Liver (tissue), 9 donors: ENCODE data around the gene TSPAN13. TPM values are rescaled to one million over a fixed set of nuclear protein-coding genes. Genes with fewer than 3 reads are reported as not detected.

ENCODE experiments used
- DNase-seq: peaks from one replicate; pipeline ENCODE4 v3.0.0-alpha.2; 2017; ENCODE audit warnings: low spot score
- H3K27ac ChIP-seq, 2 donors: one replicate each; pipeline ENCODE4 v1.7.0; 2013; ENCODE audit warnings: inconsistent platforms in 2 of 2, low read length in 2 of 2, control low read depth in 1 of 2, low read depth in 1 of 2, mild to moderate bottlenecking in 1 of 2
- H3K27me3 ChIP-seq, 4 donors: one replicate each; pipeline versions ENCODE4 v1.6.1 to v1.7.0; 2013; ENCODE audit warnings: low read length in 3 of 4, inconsistent platforms in 1 of 4, mild to moderate bottlenecking in 1 of 4, moderate library complexity in 1 of 4; ENCODE audit not compliant: control insufficient read depth in 4 of 4, insufficient read depth in 4 of 4
- H3K36me3 ChIP-seq, 4 donors: one replicate each; pipeline versions ENCODE4 v1.6.1 to v1.7.0; 2013; ENCODE audit warnings: low read length in 3 of 4, mild to moderate bottlenecking in 3 of 4, low read depth in 1 of 4, moderate library complexity in 1 of 4; ENCODE audit not compliant: control insufficient read depth in 4 of 4, insufficient read depth in 3 of 4
- H3K4me1 ChIP-seq, 4 donors: one replicate each; pipeline versions ENCODE4 v1.6.1 to v1.7.0; 2013; ENCODE audit warnings: low read length in 3 of 4, mild to moderate bottlenecking in 3 of 4, moderate library complexity in 1 of 4; ENCODE audit not compliant: control insufficient read depth in 4 of 4, insufficient read depth in 4 of 4
- H3K4me3 ChIP-seq, 3 donors: one replicate each; pipeline versions ENCODE4 v1.6.1 to v1.7.0; 2013; ENCODE audit warnings: low read length in 3 of 3, control low read depth in 1 of 3, low read depth in 1 of 3, mild to moderate bottlenecking in 1 of 3
- H3K9ac ChIP-seq, 2 donors: one replicate each; pipeline ENCODE4 v1.7.0; 2013; ENCODE audit warnings: low read length in 2 of 2, mild to moderate bottlenecking in 2 of 2, moderate library complexity in 2 of 2, control low read depth in 1 of 2, low read depth in 1 of 2
- H3K9me3 ChIP-seq, 4 donors: one replicate each; pipeline versions ENCODE4 v1.6.1 to v1.7.0; 2013; ENCODE audit warnings: low read length in 3 of 4; ENCODE audit not compliant: control insufficient read depth in 4 of 4
- FOXA1 ChIP-seq: IDR thresholded peaks from 2 replicates; pipeline ENCODE4 v1.6.1; 2016; ENCODE audit warnings: antibody characterized with exemption
- FOXA2 ChIP-seq: IDR thresholded peaks from 2 replicates; pipeline ENCODE4 v1.6.1; 2016; ENCODE audit warnings: antibody characterized with exemption
- GABPA ChIP-seq, 2 donors: IDR thresholded peaks in 1 of 2; conservative IDR thresholded peaks in 1 of 2; 2 replicates each; pipeline ENCODE4 v1.6.1; 2016; ENCODE audit warnings: antibody characterized with exemption in 2 of 2, mild to moderate bottlenecking in 1 of 2, moderate library complexity in 1 of 2
- HNF4A ChIP-seq, 2 donors: conservative IDR thresholded peaks; 2 replicates each; pipeline ENCODE4 v1.6.1; 2016; ENCODE audit warnings: antibody characterized with exemption in 2 of 2, mild to moderate bottlenecking in 2 of 2
- HNF4G ChIP-seq: IDR thresholded peaks from 2 replicates; pipeline ENCODE4 v1.6.1; 2016; ENCODE audit warnings: antibody characterized with exemption
- JUND ChIP-seq, 2 donors: IDR thresholded peaks; 2 replicates each; pipeline ENCODE4 v1.6.1; 2016; ENCODE audit warnings: antibody characterized with exemption in 2 of 2
- NR2F2 ChIP-seq: IDR thresholded peaks from 2 replicates; pipeline ENCODE4 v1.6.1; 2016; ENCODE audit warnings: antibody characterized with exemption
- RAD21 ChIP-seq, 2 donors: IDR thresholded peaks; 2 replicates each; pipeline ENCODE4 v1.6.1; 2016; ENCODE audit warnings: antibody characterized with exemption in 2 of 2, mild to moderate bottlenecking in 2 of 2
- RXRA ChIP-seq, 2 donors: IDR thresholded peaks; 2 replicates each; pipeline ENCODE4 v1.6.1; 2017 to 2018; ENCODE audit warnings: antibody characterized with exemption in 2 of 2, mild to moderate bottlenecking in 1 of 2
- SP1 ChIP-seq: IDR thresholded peaks from 2 replicates; pipeline ENCODE4 v1.6.1; 2018; ENCODE audit warnings: antibody characterized with exemption, mild to moderate bottlenecking
- TAF1 ChIP-seq: conservative IDR thresholded peaks from 2 replicates; pipeline ENCODE4 v1.6.1; 2016; ENCODE audit warnings: antibody characterized with exemption, mild to moderate bottlenecking
- YY1 ChIP-seq: IDR thresholded peaks from 2 replicates; pipeline ENCODE4 v1.6.1; 2016; ENCODE audit warnings: antibody characterized with exemption, mild to moderate bottlenecking
- WGBS: extraction: QIAGEN DNeasy Blood & Tissue Kit; methylation state at CpG from one replicate; pipeline ENCODE4 v1.1.7; 2013; 5-methylcytosine and 5-hydroxymethylcytosine counted together
- polyA plus RNA-seq, 2 donors: library from polyadenylated mRNA; stranded (reverse) in 1 of 2; unstranded in 1 of 2; fragments of 200-250 nt in 1 of 2; fragments of >200 nt in 1 of 2; fragmentation: Nextera tagmentation in 1 of 2; extraction: Ambion mirVana in 1 of 2; gene quantifications; one replicate each; pipeline versions ENCODE4 v1.2.1 to v1.2.3, GENCODE V29; 2013 to 2015
- total RNA-seq, 2 donors: library from RNA; depleted of rRNA; stranded (reverse); fragments of >200 nt; gene quantifications; one replicate each; pipeline ENCODE4 v1.2.3, GENCODE V29; 2014
- TF ChIP-seq, protein P1 (sequence below): IDR thresholded peaks from 2 replicates; pipeline ENCODE4 v1.6.1; 2016; ENCODE audit warnings: antibody characterized with exemption
- TF ChIP-seq, protein P2 (sequence below): IDR thresholded peaks from 2 replicates; pipeline ENCODE4 v1.6.1; 2016; ENCODE audit warnings: antibody characterized with exemption, mild to moderate bottlenecking
- TF ChIP-seq, protein P3 (sequence below): IDR thresholded peaks from 2 replicates; pipeline ENCODE4 v1.6.1; 2016; ENCODE audit warnings: antibody characterized with exemption
- TF ChIP-seq, protein P4 (sequence below): fragments of 150-350 bp; IDR thresholded peaks from 2 replicates; pipeline ENCODE4 v1.5.1; 2017; ENCODE audit warnings: improper control_type of control experiment, low read depth, low read length; ENCODE audit not compliant: missing input control
- donor health status: healthy.
- donor health status: healthy.
- donor health status: healthy.
- donor health status: healthy.
- donor health status: healthy.

Gene TSPAN13
- total and polyA plus RNA-seq, 4 donors: 8.9 to 24.4 (median 15.8) TPM

DNA sequence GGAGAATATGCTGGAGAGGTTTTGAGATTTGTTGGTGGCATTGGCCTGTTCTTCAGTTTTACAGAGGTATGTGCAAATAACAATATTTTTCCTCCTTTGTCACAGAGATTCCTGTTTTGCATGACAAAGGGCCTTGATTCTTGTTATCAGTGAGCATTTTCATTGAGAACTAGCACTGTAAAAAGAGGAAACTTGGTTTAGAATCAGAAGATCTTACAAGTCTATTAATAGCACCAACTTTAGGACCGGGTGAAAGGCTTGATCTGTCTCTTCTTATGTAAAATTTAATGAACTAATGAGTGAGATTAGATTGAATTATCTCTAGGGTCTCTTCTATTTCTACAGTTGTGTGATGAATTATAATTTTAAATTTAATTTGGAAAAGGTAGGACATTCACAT lies 25.5 kb downstream of the TSPAN13 start:
- Histone ChIP-seq H3K27ac (no peak overlapping the region), H3K36me3 (no peaks in the 10 kb centered on the region), H3K4me3 (no peak overlapping the region), H3K9ac (no peak overlapping the region), H3K4me1 (no peaks in the 10 kb centered on the region), H3K27me3 (no peaks in the 10 kb centered on the region), H3K9me3 (no peaks in the 10 kb centered on the region)
- TF ChIP-seq SP1 (no peak), YY1 (no peak), FOXA2 (no peak), TAF1 (no peak), HNF4G (no peak), RXRA (IDR thresholded peaks at IDR 0.05) (no peak), NR2F2 (no peak), RAD21 (IDR thresholded peaks at IDR 0.05) (no peak), JUND (IDR thresholded peaks at IDR 0.05) (no peak)
- TF ChIP-seq, protein P1, sequence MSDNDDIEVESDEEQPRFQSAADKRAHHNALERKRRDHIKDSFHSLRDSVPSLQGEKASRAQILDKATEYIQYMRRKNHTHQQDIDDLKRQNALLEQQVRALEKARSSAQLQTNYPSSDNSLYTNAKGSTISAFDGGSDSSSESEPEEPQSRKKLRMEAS: no peak
- TF ChIP-seq, protein P2, sequence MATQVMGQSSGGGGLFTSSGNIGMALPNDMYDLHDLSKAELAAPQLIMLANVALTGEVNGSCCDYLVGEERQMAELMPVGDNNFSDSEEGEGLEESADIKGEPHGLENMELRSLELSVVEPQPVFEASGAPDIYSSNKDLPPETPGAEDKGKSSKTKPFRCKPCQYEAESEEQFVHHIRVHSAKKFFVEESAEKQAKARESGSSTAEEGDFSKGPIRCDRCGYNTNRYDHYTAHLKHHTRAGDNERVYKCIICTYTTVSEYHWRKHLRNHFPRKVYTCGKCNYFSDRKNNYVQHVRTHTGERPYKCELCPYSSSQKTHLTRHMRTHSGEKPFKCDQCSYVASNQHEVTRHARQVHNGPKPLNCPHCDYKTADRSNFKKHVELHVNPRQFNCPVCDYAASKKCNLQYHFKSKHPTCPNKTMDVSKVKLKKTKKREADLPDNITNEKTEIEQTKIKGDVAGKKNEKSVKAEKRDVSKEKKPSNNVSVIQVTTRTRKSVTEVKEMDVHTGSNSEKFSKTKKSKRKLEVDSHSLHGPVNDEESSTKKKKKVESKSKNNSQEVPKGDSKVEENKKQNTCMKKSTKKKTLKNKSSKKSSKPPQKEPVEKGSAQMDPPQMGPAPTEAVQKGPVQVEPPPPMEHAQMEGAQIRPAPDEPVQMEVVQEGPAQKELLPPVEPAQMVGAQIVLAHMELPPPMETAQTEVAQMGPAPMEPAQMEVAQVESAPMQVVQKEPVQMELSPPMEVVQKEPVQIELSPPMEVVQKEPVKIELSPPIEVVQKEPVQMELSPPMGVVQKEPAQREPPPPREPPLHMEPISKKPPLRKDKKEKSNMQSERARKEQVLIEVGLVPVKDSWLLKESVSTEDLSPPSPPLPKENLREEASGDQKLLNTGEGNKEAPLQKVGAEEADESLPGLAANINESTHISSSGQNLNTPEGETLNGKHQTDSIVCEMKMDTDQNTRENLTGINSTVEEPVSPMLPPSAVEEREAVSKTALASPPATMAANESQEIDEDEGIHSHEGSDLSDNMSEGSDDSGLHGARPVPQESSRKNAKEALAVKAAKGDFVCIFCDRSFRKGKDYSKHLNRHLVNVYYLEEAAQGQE: no peak
- no peak for DNase-seq
- WGBS: 70% methylated on average over 1 of the region's 1 CpG

DNA sequence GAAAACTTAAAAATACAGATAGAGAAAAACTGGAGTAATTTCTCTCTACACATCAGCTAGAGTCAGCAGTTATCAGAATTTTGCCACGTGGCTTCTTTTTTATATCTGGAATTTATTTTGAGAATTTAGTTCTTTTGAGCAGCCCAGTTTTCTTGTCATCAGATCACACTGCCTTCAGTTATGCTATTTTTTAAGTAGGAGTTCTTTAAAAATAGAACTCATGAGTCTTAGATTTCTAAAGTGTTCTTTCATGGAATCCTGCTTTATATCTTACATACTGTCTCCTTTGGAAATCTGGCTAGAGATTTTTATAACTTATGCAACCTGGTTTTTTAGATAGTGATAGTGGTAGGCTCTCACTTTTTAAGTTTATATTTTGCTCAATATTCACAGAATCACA lies 27.0 kb downstream of the TSPAN13 start:
- no peak overlapping the region for H3K9ac ChIP-seq
- no peak overlapping the region for H3K4me3 ChIP-seq
- no peaks in the 10 kb centered on the region for H3K9me3 ChIP-seq
- H3K36me3 ChIP-seq: no peaks in the 10 kb centered on the region
- 78% methylated on average over 1 of the region's 1 CpG for WGBS
- H3K4me1 ChIP-seq: no peaks in the 10 kb centered on the region
- no peak for DNase-seq
- TF ChIP-seq GABPA (IDR thresholded peaks at IDR 0.05 in 1 of 2, conservative IDR thresholded peaks at IDR 0.05 in 1 of 2) (no peak), FOXA2 (no peak), RXRA (IDR thresholded peaks at IDR 0.05) (no peak), YY1 (no peak)
- TF ChIP-seq, protein P1: no peak
- H3K27me3 ChIP-seq: no peaks in the 10 kb centered on the region
- no peak overlapping the region for H3K27ac ChIP-seq

- Histone ChIP-seq H3K9me3 (no peaks in the 10 kb centered on the region), H3K4me3 (no peak overlapping the region), H3K27me3 (no peaks in the 10 kb centered on the region), H3K9ac (no peak overlapping the region), H3K27ac (no peak overlapping the region), H3K4me1 (no peaks in the 10 kb centered on the region), H3K36me3 (no peaks in the 10 kb centered on the region)
- DNase-seq: no peak
- WGBS: 91% methylated on average over 1 of the region's 1 CpG
- TF ChIP-seq FOXA1 (no peak), HNF4A (conservative IDR thresholded peaks at IDR 0.05) (no peak), RXRA (IDR thresholded peaks at IDR 0.05) (no peak), TAF1 (no peak), RAD21 (IDR thresholded peaks at IDR 0.05) (no peak), FOXA2 (no peak), SP1 (no peak), NR2F2 (no peak), YY1 (no peak), JUND (IDR thresholded peaks at IDR 0.05) (no peak)
- TF ChIP-seq, protein P2: no peak
- TF ChIP-seq, protein P3, sequence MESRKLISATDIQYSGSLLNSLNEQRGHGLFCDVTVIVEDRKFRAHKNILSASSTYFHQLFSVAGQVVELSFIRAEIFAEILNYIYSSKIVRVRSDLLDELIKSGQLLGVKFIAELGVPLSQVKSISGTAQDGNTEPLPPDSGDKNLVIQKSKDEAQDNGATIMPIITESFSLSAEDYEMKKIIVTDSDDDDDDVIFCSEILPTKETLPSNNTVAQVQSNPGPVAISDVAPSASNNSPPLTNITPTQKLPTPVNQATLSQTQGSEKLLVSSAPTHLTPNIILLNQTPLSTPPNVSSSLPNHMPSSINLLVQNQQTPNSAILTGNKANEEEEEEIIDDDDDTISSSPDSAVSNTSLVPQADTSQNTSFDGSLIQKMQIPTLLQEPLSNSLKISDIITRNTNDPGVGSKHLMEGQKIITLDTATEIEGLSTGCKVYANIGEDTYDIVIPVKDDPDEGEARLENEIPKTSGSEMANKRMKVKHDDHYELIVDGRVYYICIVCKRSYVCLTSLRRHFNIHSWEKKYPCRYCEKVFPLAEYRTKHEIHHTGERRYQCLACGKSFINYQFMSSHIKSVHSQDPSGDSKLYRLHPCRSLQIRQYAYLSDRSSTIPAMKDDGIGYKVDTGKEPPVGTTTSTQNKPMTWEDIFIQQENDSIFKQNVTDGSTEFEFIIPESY: no peak
- TF ChIP-seq, protein P4, sequence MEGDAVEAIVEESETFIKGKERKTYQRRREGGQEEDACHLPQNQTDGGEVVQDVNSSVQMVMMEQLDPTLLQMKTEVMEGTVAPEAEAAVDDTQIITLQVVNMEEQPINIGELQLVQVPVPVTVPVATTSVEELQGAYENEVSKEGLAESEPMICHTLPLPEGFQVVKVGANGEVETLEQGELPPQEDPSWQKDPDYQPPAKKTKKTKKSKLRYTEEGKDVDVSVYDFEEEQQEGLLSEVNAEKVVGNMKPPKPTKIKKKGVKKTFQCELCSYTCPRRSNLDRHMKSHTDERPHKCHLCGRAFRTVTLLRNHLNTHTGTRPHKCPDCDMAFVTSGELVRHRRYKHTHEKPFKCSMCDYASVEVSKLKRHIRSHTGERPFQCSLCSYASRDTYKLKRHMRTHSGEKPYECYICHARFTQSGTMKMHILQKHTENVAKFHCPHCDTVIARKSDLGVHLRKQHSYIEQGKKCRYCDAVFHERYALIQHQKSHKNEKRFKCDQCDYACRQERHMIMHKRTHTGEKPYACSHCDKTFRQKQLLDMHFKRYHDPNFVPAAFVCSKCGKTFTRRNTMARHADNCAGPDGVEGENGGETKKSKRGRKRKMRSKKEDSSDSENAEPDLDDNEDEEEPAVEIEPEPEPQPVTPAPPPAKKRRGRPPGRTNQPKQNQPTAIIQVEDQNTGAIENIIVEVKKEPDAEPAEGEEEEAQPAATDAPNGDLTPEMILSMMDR: no peak
- TF ChIP-seq, protein P1: no peak
Measured at GRCh38 chr7:16785321-16785720, 31.8 kb downstream of the TSPAN13 start.
